HL-60 (cell line): ENCODE data around the gene PPARGC1A.

Experiments
- CTCF ChIP-seq: IDR thresholded peaks from one replicate; pipeline ENCODE4 v1.5.1; 2011; ENCODE audit warnings: low read length, control low read depth, inconsistent platforms; ENCODE audit not compliant: insufficient read depth
- POLR2AphosphoS5 ChIP-seq: IDR thresholded peaks from 2 replicates; pipeline ENCODE4 v1.6.1; 2012; ENCODE audit warnings: low read depth

- TF ChIP-seq CTCF: no peak
- TF ChIP-seq POLR2AphosphoS5: no peak
Measured at GRCh38 chr4:23775694-23776093, 114.2 kb downstream of the PPARGC1A start.
